PC-3 (cell line): ENCODE measurements around the gene IL34. TPM values are rescaled to one million over a fixed set of nuclear protein-coding genes. Genes with fewer than 3 reads are reported as not detected.

Experiments
- ATAC-seq: fragments of 200-7000 bp; cut with Tn5 transposase; 2 replicates; pipeline ENCODE4 v1.9.1; 2020; ENCODE audit warnings: mild to moderate bottlenecking, moderate library complexity
- BruUV-seq: library from RNA; stranded (reverse); fragments of 400-500 nt; replicated peaks from 2 replicates; lab custom pipeline; 2021; lab: Mats Ljungman, UMichigan
- CTCF ChIA-PET: fragments of 300-600 bp; sonication (Branson Sonifier 250); formaldehyde crosslinking; loops from one replicate; lab custom pipeline; 2022; ENCODE audit warnings: antibody characterized with exemption; lab: Charles Lee
- POLR2A ChIA-PET: fragments of 300-600 bp; sonication (Branson Sonifier 250); formaldehyde crosslinking; loops from one replicate; lab custom pipeline; 2022; ENCODE audit warnings: antibody characterized with exemption; ENCODE audit not compliant: unreplicated experiment; lab: Charles Lee
- DNase-seq: peaks from one replicate; pipeline ENCODE4 v3.0.0-alpha.2; 2015
- H2AFZ ChIP-seq: fragments of 300-600 bp; sonication (generic); 2 replicates; pipeline ENCODE4 v1.6.0; 2016; ENCODE audit warnings: antibody characterized with exemption, low read length
- H3F3A ChIP-seq: fragments of 300-600 bp; sonication (generic); one replicate; pipeline ENCODE4 v1.6.0; 2017; ENCODE audit warnings: antibody characterized with exemption, low read length, control low read depth, mild to moderate bottlenecking; ENCODE audit not compliant: unreplicated experiment
- H3K27ac ChIP-seq: fragments of 300-600 bp; sonication (generic); 2 replicates; pipeline ENCODE4 v1.5.1; 2016; ENCODE audit warnings: mild to moderate bottlenecking, low read length
- H3K27me3 ChIP-seq: fragments of 300-600 bp; sonication (generic); 2 replicates; pipeline ENCODE4 v1.6.1; 2016; ENCODE audit warnings: low read length, mixed read lengths
- H3K36me3 ChIP-seq: fragments of 300-600 bp; sonication (generic); 2 replicates; pipeline ENCODE4 v1.6.1; 2016; ENCODE audit warnings: low read depth, mixed run types, low read length, mixed read lengths
- H3K4me1 ChIP-seq: fragments of 300-600 bp; sonication (generic); 2 replicates; pipeline ENCODE4 v1.5.1; 2016; ENCODE audit warnings: low read length; ENCODE audit not compliant: insufficient read depth
- H3K4me2 ChIP-seq: fragments of 300-600 bp; sonication (generic); 2 replicates; pipeline ENCODE4 v1.6.0; 2016; ENCODE audit warnings: low read length
- H3K4me3 ChIP-seq: fragments of 300-600 bp; sonication (generic); 2 replicates; pipeline ENCODE4 v1.5.1; 2016; ENCODE audit warnings: mild to moderate bottlenecking, low read length, mixed read lengths
- H3K79me2 ChIP-seq: fragments of 300-600 bp; sonication (generic); 2 replicates; pipeline ENCODE4 v1.6.1; 2017; ENCODE audit warnings: low read length, mixed read lengths
- H3K9ac ChIP-seq: fragments of 300-600 bp; sonication (generic); 2 replicates; pipeline ENCODE4 v1.6.0; 2016; ENCODE audit warnings: mild to moderate bottlenecking, low read length
- H3K9me2 ChIP-seq: fragments of 300-600 bp; sonication (generic); replicated peaks from 2 replicates; pipeline ENCODE4 v1.6.1; 2016; ENCODE audit warnings: mixed run types, low read length, mixed read lengths
- H3K9me3 ChIP-seq: fragments of 300-600 bp; sonication (generic); 2 replicates; pipeline ENCODE4 v1.6.1; 2016; ENCODE audit warnings: low read length, mixed read lengths
- H4K20me1 ChIP-seq: fragments of 300-600 bp; sonication (generic); 2 replicates; pipeline ENCODE4 v1.6.1; 2016; ENCODE audit warnings: low read length, mixed read lengths
- EZH2 ChIP-seq: fragments of 300-600 bp; sonication (generic); IDR thresholded peaks from one replicate; pipeline ENCODE4 v1.6.1; 2017; ENCODE audit warnings: antibody characterized with exemption, mild to moderate bottlenecking, low read length; ENCODE audit not compliant: unreplicated experiment
- EZH2phosphoT487 ChIP-seq: fragments of 300-600 bp; sonication (generic); IDR thresholded peaks from 2 replicates; pipeline ENCODE4 v1.6.1; 2018; ENCODE audit warnings: mild to moderate bottlenecking, antibody characterized with exemption, low read length, borderline replicate concordance
- intact Hi-C: fragments of 100-400 bp; cut with micrococcal nuclease; formaldehyde crosslinking; loops from 2 replicates; pipeline ENCODE4 v1.9.0; 2023
- total RNA-seq: library from RNA; depleted of rRNA; stranded (reverse); fragments of >200 nt; gene quantifications from 2 replicates; pipeline ENCODE4 v1.2.3, GENCODE V29; 2014
- TF ChIP-seq, protein P1 (sequence below): fragments of 300-600 bp; sonication (generic); conservative IDR thresholded peaks from 2 replicates; pipeline ENCODE4 v1.5.1; 2017; ENCODE audit warnings: antibody characterized with exemption, low read depth, mild to moderate bottlenecking, low read length

The IL34 gene
- total RNA-seq, 1 experiment from 2014 or later, result not detected

DNA sequence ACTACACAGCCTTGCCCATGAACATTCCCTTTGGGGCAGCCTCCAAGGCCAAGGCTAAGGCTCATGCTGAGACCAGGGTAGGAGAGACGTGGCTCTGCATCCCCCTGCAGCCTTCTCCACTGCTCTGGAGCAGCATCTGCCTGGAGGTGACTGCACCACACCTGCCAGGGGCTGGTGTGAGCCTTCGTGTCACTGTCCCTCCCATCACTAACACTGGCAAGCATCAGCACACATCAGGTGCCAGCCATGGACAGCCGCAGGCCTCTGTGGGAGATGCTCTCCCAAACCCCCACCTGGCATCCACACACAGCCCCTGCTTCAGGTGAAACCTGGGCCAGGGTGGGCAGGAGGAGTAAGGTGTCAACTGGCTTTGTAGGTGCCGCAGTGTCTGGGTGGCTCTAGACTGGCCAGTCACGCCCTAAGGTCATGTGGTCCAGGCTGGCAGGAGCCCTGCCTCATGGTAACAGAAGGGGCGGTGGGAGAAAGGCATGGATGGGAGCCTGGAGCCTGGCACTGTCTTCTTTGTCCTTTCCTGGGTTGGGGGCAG lies 57.5 kb downstream of the IL34 start:
- no peak for ATAC-seq
- no peaks in the 10 kb centered on the region for H3K27me3 ChIP-seq
- TF ChIP-seq, protein P1, sequence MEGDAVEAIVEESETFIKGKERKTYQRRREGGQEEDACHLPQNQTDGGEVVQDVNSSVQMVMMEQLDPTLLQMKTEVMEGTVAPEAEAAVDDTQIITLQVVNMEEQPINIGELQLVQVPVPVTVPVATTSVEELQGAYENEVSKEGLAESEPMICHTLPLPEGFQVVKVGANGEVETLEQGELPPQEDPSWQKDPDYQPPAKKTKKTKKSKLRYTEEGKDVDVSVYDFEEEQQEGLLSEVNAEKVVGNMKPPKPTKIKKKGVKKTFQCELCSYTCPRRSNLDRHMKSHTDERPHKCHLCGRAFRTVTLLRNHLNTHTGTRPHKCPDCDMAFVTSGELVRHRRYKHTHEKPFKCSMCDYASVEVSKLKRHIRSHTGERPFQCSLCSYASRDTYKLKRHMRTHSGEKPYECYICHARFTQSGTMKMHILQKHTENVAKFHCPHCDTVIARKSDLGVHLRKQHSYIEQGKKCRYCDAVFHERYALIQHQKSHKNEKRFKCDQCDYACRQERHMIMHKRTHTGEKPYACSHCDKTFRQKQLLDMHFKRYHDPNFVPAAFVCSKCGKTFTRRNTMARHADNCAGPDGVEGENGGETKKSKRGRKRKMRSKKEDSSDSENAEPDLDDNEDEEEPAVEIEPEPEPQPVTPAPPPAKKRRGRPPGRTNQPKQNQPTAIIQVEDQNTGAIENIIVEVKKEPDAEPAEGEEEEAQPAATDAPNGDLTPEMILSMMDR, result no peak
- TF ChIP-seq EZH2phosphoT487, result no peak
- TF ChIP-seq EZH2, result no peak
- H3K9me2 ChIP-seq, result no peaks in the 10 kb centered on the region
- no peak overlapping the region for H3K4me2 ChIP-seq
- no TSS peak for BruUV-seq
- ChIA-PET CTCF (no interaction called here), POLR2A (no interaction called here)
- H4K20me1 ChIP-seq, result no peaks in the 10 kb centered on the region
- H3K27ac ChIP-seq, result no peak overlapping the region
- no peaks in the 10 kb centered on the region for H3K9me3 ChIP-seq
- no peak for DNase-seq
- no peak overlapping the region for H3K4me3 ChIP-seq
- intact Hi-C loops, result no loop called here
- no peak overlapping the region for H2AFZ ChIP-seq
- H3F3A ChIP-seq, result no peaks in the 10 kb centered on the region
- no peaks in the 10 kb centered on the region for H3K79me2 ChIP-seq
- H3K4me1 ChIP-seq, result peaks cover 20% of the 10 kb centered on the region
- H3K36me3 ChIP-seq, result no peaks in the 10 kb centered on the region
- H3K9ac ChIP-seq, result no peak overlapping the region

DNA sequence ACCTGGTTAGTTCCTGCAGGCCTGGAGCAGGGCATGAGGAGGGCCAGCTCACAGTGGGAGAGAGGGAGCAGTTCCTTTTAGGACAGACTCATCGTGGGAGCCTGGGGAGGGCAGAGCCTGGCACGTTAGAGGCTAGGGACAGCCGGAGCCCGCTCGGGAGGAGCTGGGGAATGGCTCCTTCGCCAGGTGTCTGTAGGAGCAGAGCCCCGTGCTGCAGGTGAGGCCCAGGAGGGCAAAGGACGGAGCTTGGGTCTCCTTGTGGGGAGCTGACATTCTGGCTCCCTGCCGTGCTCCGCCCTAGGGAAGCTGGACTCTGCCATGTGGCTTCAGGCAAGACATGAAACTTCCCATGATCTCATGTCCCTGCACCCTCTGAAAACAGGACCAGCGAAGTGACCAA lies 58.2 kb downstream of the IL34 start:
- POLR2A ChIA-PET, result no interaction called here
- Histone ChIP-seq H3K4me3 (no peak overlapping the region), H3K9ac (no peak overlapping the region), H3K36me3 (no peaks in the 10 kb centered on the region), H3K79me2 (no peaks in the 10 kb centered on the region), H4K20me1 (no peaks in the 10 kb centered on the region), H3K9me3 (no peaks in the 10 kb centered on the region), H3K9me2 (no peaks in the 10 kb centered on the region), H3K4me2 (no peak overlapping the region), H3F3A (no peaks in the 10 kb centered on the region), H2AFZ (no peak overlapping the region), H3K4me1 (peaks cover 20% of the 10 kb centered on the region), H3K27ac (no peak overlapping the region), H3K27me3 (no peaks in the 10 kb centered on the region)
- CTCF ChIA-PET, result no interaction called here
- BruUV-seq, result no TSS peak
- intact Hi-C loops, result no loop called here
- DNase-seq, result no peak
- no peak for ATAC-seq
- TF ChIP-seq, protein P1, result no peak
- TF ChIP-seq EZH2, result no peak

DNA sequence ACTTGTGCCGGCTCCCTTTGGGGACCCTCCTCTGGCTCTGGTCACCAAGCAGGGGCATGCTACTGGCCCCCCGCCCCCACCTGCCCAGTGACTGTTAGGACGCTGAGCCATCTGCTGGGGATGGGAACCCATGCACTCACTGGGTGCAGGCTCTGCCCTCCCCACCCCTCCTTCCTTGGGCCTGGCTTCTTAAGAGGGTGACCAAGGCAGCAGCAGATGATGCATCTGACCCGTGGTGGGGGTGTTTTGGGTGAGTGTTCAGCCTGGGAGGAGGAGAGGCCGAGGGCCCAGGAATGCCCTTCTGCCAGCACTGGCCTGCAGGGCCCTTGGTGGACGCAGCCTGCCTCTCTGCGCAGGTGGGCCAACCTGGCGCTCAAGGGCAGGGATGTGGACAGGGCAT lies 58.7 kb downstream of the IL34 start:
- ChIA-PET POLR2A (no interaction called here), CTCF (no interaction called here)
- no peaks in the 10 kb centered on the region for H4K20me1 ChIP-seq
- no peak overlapping the region for H3K4me3 ChIP-seq
- H3K9me3 ChIP-seq, result no peaks in the 10 kb centered on the region
- H3K9me2 ChIP-seq, result no peaks in the 10 kb centered on the region
- no peaks in the 10 kb centered on the region for H3K27me3 ChIP-seq
- no peak overlapping the region for H2AFZ ChIP-seq
- no peak overlapping the region for H3K4me2 ChIP-seq
- TF ChIP-seq EZH2 (no peak), EZH2phosphoT487 (no peak)
- TF ChIP-seq, protein P1, result no peak
- no peaks in the 10 kb centered on the region for H3K36me3 ChIP-seq
- ATAC-seq, result no peak
- DNase-seq, result no peak
- no peak overlapping the region for H3K27ac ChIP-seq
- H3F3A ChIP-seq, result no peaks in the 10 kb centered on the region
- no peak overlapping the region for H3K9ac ChIP-seq
- intact Hi-C loops, result no loop called here
- no TSS peak for BruUV-seq
- no peaks in the 10 kb centered on the region for H3K79me2 ChIP-seq
- H3K4me1 ChIP-seq, result peaks cover 20% of the 10 kb centered on the region
